H9 (cell line): ENCODE data around the gene APC. TPM values are rescaled to one million over a fixed set of nuclear protein-coding genes. Genes with fewer than 3 reads are reported as not detected.

ENCODE experiments used
- DNase-seq: peaks from one replicate; pipeline ENCODE4 v3.0.0-alpha.2; 2017
- H2AFZ ChIP-seq: one replicate; pipeline ENCODE4 v1.6.1; 2013; ENCODE audit warnings: mild to moderate bottlenecking, low read length, control low read depth, moderate library complexity
- H2AK5ac ChIP-seq: 2 replicates; pipeline ENCODE4 v1.6.1; 2013; ENCODE audit warnings: low read length, control low read depth, mixed read lengths; ENCODE audit not compliant: insufficient read length
- H2BK120ac ChIP-seq: one replicate; pipeline ENCODE4 v1.6.1; 2013; ENCODE audit warnings: low read depth, mild to moderate bottlenecking, low read length, control low read depth, inconsistent platforms; ENCODE audit not compliant: poor library complexity, severe bottlenecking
- H2BK12ac ChIP-seq: 2 replicates; pipeline ENCODE4 v1.6.1; 2013; ENCODE audit warnings: low read length, control low read depth, mixed read lengths, low read depth; ENCODE audit not compliant: insufficient read length
- H2BK15ac ChIP-seq: 2 replicates; pipeline ENCODE4 v1.6.1; 2013; ENCODE audit warnings: low read depth, low read length, control low read depth
- H2BK20ac ChIP-seq: one replicate; pipeline ENCODE4 v1.6.1; 2013; ENCODE audit warnings: low read depth, mild to moderate bottlenecking, low read length, control low read depth, inconsistent platforms; ENCODE audit not compliant: poor library complexity, severe bottlenecking
- H2BK5ac ChIP-seq: 2 replicates; pipeline ENCODE4 v1.6.1; 2013; ENCODE audit warnings: low read length, control low read depth, mixed read lengths; ENCODE audit not compliant: insufficient read length
- H3K14ac ChIP-seq: 2 replicates; pipeline ENCODE4 v1.6.1; 2013; ENCODE audit warnings: low read length, control low read depth; ENCODE audit not compliant: insufficient read depth
- H3K18ac ChIP-seq: 2 replicates; pipeline ENCODE4 v1.6.1; 2013; ENCODE audit warnings: low read depth, mild to moderate bottlenecking, mixed read lengths, low read length, control low read depth; ENCODE audit not compliant: insufficient read length
- H3K23ac ChIP-seq: 2 replicates; pipeline ENCODE4 v1.6.1; 2013; ENCODE audit warnings: low read length, control low read depth, mixed read lengths, low read depth; ENCODE audit not compliant: insufficient read length
- H3K23me2 ChIP-seq: 2 replicates; pipeline ENCODE4 v1.6.1; 2013; ENCODE audit warnings: low read depth, mild to moderate bottlenecking, mixed read lengths, low read length, control low read depth; ENCODE audit not compliant: insufficient read length, poor library complexity, severe bottlenecking
- H3K27ac ChIP-seq: 2 replicates; pipeline ENCODE4 v1.5.1; 2013; ENCODE audit warnings: low read length, control low read depth, mixed read lengths, low read depth; ENCODE audit not compliant: insufficient read length
- H3K27me3 ChIP-seq: 2 replicates; pipeline ENCODE4 v1.6.1; 2013; ENCODE audit warnings: low read length, control low read depth, inconsistent platforms; ENCODE audit not compliant: insufficient read depth
- H3K4ac ChIP-seq: 2 replicates; pipeline ENCODE4 v1.6.1; 2013; ENCODE audit warnings: low read depth, mild to moderate bottlenecking, control low read depth, inconsistent platforms, low read length, moderate library complexity
- H3K4me1 ChIP-seq: 2 replicates; pipeline ENCODE4 v1.6.1; 2013; ENCODE audit warnings: low read length, control low read depth, inconsistent platforms; ENCODE audit not compliant: insufficient read depth
- H3K4me2 ChIP-seq: 2 replicates; pipeline ENCODE4 v1.6.1; 2013; ENCODE audit warnings: low read length, control low read depth, mixed read lengths; ENCODE audit not compliant: insufficient read length, insufficient read depth
- H3K56ac ChIP-seq: 2 replicates; pipeline ENCODE4 v1.6.1; 2013; ENCODE audit warnings: low read depth, mild to moderate bottlenecking, mixed read lengths, low read length, control low read depth; ENCODE audit not compliant: insufficient read length
- H3K79me1 ChIP-seq: 2 replicates; pipeline ENCODE4 v1.6.1; 2013; ENCODE audit warnings: low read depth, mild to moderate bottlenecking, moderate library complexity, low read length, control low read depth, inconsistent platforms; ENCODE audit not compliant: insufficient read depth, poor library complexity, severe bottlenecking
- H3K79me2 ChIP-seq: 2 replicates; pipeline ENCODE4 v1.6.1; 2013; ENCODE audit warnings: low read length, control low read depth, inconsistent platforms; ENCODE audit not compliant: insufficient read depth
- H3K9ac ChIP-seq: 2 replicates; pipeline ENCODE4 v1.6.1; 2013; ENCODE audit warnings: low read length, control low read depth, mixed read lengths; ENCODE audit not compliant: insufficient read length; ENCODE audit errors: extremely low read depth
- H3K9me3 ChIP-seq: one replicate; pipeline ENCODE4 v1.6.1; 2013; ENCODE audit warnings: low read depth, low read length, inconsistent platforms; ENCODE audit not compliant: control insufficient read depth
- H3T11ph ChIP-seq: one replicate; pipeline ENCODE4 v1.6.1; 2013; ENCODE audit warnings: mild to moderate bottlenecking, low read length, control low read depth, inconsistent platforms
- H4K20me1 ChIP-seq: one replicate; pipeline ENCODE4 v1.6.1; 2013; ENCODE audit not compliant: control insufficient read depth, insufficient read length, insufficient read depth
- H4K5ac ChIP-seq: 2 replicates; pipeline ENCODE4 v1.6.1; 2013; ENCODE audit warnings: low read depth, mild to moderate bottlenecking, mixed read lengths, low read length, control low read depth; ENCODE audit not compliant: insufficient read length
- H4K8ac ChIP-seq: replicated peaks from 2 replicates; pipeline ENCODE4 v1.6.1; 2013; ENCODE audit warnings: low read length, control low read depth, mixed read lengths, low read depth; ENCODE audit not compliant: insufficient read length
- H4K91ac ChIP-seq: 2 replicates; pipeline ENCODE4 v1.6.1; 2013; ENCODE audit warnings: low read depth, mild to moderate bottlenecking, moderate library complexity, mixed read lengths, low read length, control low read depth; ENCODE audit not compliant: insufficient read length
- H3K27ac Mint-ChIP-seq, 3 experiments: 2 replicates in 2 of 3; 3 replicates in 1 of 3; pipeline ENCODE4 v1.8.0; 2020 to 2021; ENCODE audit warnings: mixed read lengths in 3 of 3, mild to moderate bottlenecking in 1 of 3, moderate library complexity in 1 of 3
- H3K27me3 Mint-ChIP-seq: 2 replicates; pipeline ENCODE4 v1.8.0; 2021; ENCODE audit warnings: low read depth, mild to moderate bottlenecking, moderate library complexity, mixed read lengths
- H3K36me3 Mint-ChIP-seq, 3 experiments: 2 replicates in 2 of 3; 3 replicates in 1 of 3; pipeline ENCODE4 v1.8.0; 2020 to 2021; ENCODE audit warnings: low read depth in 3 of 3, mixed read lengths in 3 of 3; ENCODE audit not compliant: insufficient read depth in 1 of 3
- H3K4me1 Mint-ChIP-seq, 2 experiments: 2 replicates each; pipeline ENCODE4 v1.8.0; 2020; ENCODE audit warnings: mixed read lengths in 2 of 2
- H3K4me3 Mint-ChIP-seq, 2 experiments: 2 replicates in 1 of 2; 3 replicates in 1 of 2; pipeline ENCODE4 v1.8.0; 2020 to 2021; ENCODE audit warnings: mild to moderate bottlenecking in 2 of 2, mixed read lengths in 2 of 2, moderate library complexity in 1 of 2
- H3K9me3 Mint-ChIP-seq, 2 experiments: 2 replicates in 1 of 2; 3 replicates in 1 of 2; pipeline ENCODE4 v1.8.0; 2020; ENCODE audit warnings: mild to moderate bottlenecking in 2 of 2, mixed read lengths in 2 of 2, moderate library complexity in 1 of 2
- WGBS: extraction: QIAGEN DNeasy Blood & Tissue Kit; methylation state at CpG from one replicate; pipeline ENCODE4 v1.1.7; 2013; ENCODE audit warnings: missing lambda C conversion rate, low lambda C conversion rate, mixed read lengths; ENCODE audit not compliant: insufficient read length; ENCODE audit errors: extremely low coverage; 5-methylcytosine and 5-hydroxymethylcytosine counted together
- total RNA-seq: library from RNA; stranded (reverse); gene quantifications from 2 replicates; pipeline ENCODE4 v1.2.1, GENCODE V29; 2021
- TF ChIP-seq, protein P1 (sequence below): fragments of 200-600 bp; sonication (generic); conservative IDR thresholded peaks from 3 replicates; pipeline ENCODE4 v1.8.0; 2021; ENCODE audit warnings: antibody characterized with exemption, mild to moderate bottlenecking

APC gene
- total RNA-seq, 1 experiment from 2014 or later: 29.3 TPM

GRCh38 chr5:112742424-112742823 is 4.7 kb downstream of the APC start:
- no peaks in the 10 kb centered on the region for H3K27me3 ChIP-seq
- no peak overlapping the region for H3T11ph ChIP-seq
- H4K8ac ChIP-seq: no peak overlapping the region
- Mint-ChIP-seq H3K27ac (no peak overlapping the region), H3K4me1 (peaks cover 10 to 11% of the 10 kb centered on the region in 2 experiments), H3K9me3 (no peaks in the 10 kb centered on the region), H3K4me3 (no peak overlapping the region), H3K36me3 (no peaks in the 10 kb centered on the region), H3K27me3 (no peaks in the 10 kb centered on the region)
- H2BK12ac ChIP-seq: no peak overlapping the region
- no CpG with 5 or more reads among the region's 3 CpGs for WGBS
- H3K23me2 ChIP-seq: peaks cover 3% of the 10 kb centered on the region
- peaks cover 2% of the 10 kb centered on the region; the same call in 1 of the 2 replicates for H3K79me2 ChIP-seq
- H3K23ac ChIP-seq: no peak overlapping the region
- TF ChIP-seq, protein P1, sequence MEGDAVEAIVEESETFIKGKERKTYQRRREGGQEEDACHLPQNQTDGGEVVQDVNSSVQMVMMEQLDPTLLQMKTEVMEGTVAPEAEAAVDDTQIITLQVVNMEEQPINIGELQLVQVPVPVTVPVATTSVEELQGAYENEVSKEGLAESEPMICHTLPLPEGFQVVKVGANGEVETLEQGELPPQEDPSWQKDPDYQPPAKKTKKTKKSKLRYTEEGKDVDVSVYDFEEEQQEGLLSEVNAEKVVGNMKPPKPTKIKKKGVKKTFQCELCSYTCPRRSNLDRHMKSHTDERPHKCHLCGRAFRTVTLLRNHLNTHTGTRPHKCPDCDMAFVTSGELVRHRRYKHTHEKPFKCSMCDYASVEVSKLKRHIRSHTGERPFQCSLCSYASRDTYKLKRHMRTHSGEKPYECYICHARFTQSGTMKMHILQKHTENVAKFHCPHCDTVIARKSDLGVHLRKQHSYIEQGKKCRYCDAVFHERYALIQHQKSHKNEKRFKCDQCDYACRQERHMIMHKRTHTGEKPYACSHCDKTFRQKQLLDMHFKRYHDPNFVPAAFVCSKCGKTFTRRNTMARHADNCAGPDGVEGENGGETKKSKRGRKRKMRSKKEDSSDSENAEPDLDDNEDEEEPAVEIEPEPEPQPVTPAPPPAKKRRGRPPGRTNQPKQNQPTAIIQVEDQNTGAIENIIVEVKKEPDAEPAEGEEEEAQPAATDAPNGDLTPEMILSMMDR: no peak
- no peak overlapping the region for H3K18ac ChIP-seq
- no peaks in the 10 kb centered on the region for H3K79me1 ChIP-seq
- no peak overlapping the region for H2BK15ac ChIP-seq
- no peak overlapping the region for H2AK5ac ChIP-seq
- no peak overlapping the region for H3K4ac ChIP-seq
- H3K4me2 ChIP-seq: no peak overlapping the region
- H3K56ac ChIP-seq: no peak overlapping the region
- H4K5ac ChIP-seq: no peak overlapping the region
- H3K4me1 ChIP-seq: no peaks in the 10 kb centered on the region
- no peak for DNase-seq
- H2BK20ac ChIP-seq: no peak overlapping the region
- no peaks in the 10 kb centered on the region for H4K20me1 ChIP-seq
- H4K91ac ChIP-seq: no peak overlapping the region
- no peak overlapping the region for H3K9ac ChIP-seq
- no peak overlapping the region for H3K27ac ChIP-seq
- H2BK5ac ChIP-seq: no peak overlapping the region
- no peak overlapping the region for H2AFZ ChIP-seq
- H3K14ac ChIP-seq: no peak overlapping the region
- H3K9me3 ChIP-seq: no peaks in the 10 kb centered on the region
- no peak overlapping the region for H2BK120ac ChIP-seq
